Natural killer cell (primary cell): Measurements from ENCODE around the gene ZNF337. TPM values are rescaled to one million over a fixed set of nuclear protein-coding genes. Genes with fewer than 3 reads are reported as not detected.

Experiments used
- ATAC-seq, 3 donors: fragments of 150-1000 bp in 2 of 3; fragments of 200-7000 bp in 1 of 3; cut with Tn5 transposase; 1 replicate in 1 of 3; 2 replicates in 2 of 3; pipeline ENCODE4 v1.10.0; 2021; ENCODE audit warnings: mild to moderate bottlenecking in 2 of 3, moderate library complexity in 2 of 3
- DNase-seq, 2 donors: peaks; one replicate each; pipeline versions ENCODE4 v3.0.0 to v3.0.0-alpha.2; 2013 to 2021; ENCODE audit warnings: mixed read lengths in 1 of 2
- H3K27ac ChIP-seq: one replicate; pipeline ENCODE4 v1.5.1; 2013; ENCODE audit warnings: mild to moderate bottlenecking, low read length
- H3K27me3 ChIP-seq: one replicate; pipeline ENCODE4 v1.6.1; 2013; ENCODE audit warnings: low read length; ENCODE audit not compliant: control insufficient read depth, insufficient read depth
- H3K36me3 ChIP-seq: one replicate; pipeline ENCODE4 v1.6.1; 2013; ENCODE audit warnings: low read length; ENCODE audit not compliant: control insufficient read depth, insufficient read depth
- H3K4me1 ChIP-seq: one replicate; pipeline ENCODE4 v1.6.1; 2013; ENCODE audit warnings: low read length; ENCODE audit not compliant: control insufficient read depth, insufficient read depth
- H3K4me3 ChIP-seq: one replicate; pipeline ENCODE4 v1.5.1; 2013; ENCODE audit warnings: low read length
- H3K9me3 ChIP-seq: one replicate; pipeline ENCODE4 v1.6.1; 2013; ENCODE audit warnings: low read length; ENCODE audit not compliant: control insufficient read depth, insufficient read depth
- H3K27ac Mint-ChIP-seq, 2 donors: one replicate each; pipeline ENCODE4 v1.8.0; 2022; ENCODE audit warnings: mild to moderate bottlenecking in 2 of 2, mixed read lengths in 2 of 2, moderate library complexity in 1 of 2
- H3K27me3 Mint-ChIP-seq, 2 donors: one replicate each; pipeline ENCODE4 v1.8.0; 2022; ENCODE audit warnings: low read depth in 2 of 2, mixed read lengths in 2 of 2
- H3K36me3 Mint-ChIP-seq: one replicate; pipeline ENCODE4 v1.8.0; 2022; ENCODE audit warnings: mixed read lengths
- H3K4me1 Mint-ChIP-seq, 2 donors: one replicate each; pipeline ENCODE4 v1.8.0; 2022; ENCODE audit warnings: mixed read lengths in 2 of 2
- H3K4me3 Mint-ChIP-seq: one replicate; pipeline ENCODE4 v1.8.0; 2022; ENCODE audit warnings: mild to moderate bottlenecking, moderate library complexity, mixed read lengths
- H3K9me3 Mint-ChIP-seq, 2 donors: one replicate each; pipeline ENCODE4 v1.8.0; 2022; ENCODE audit warnings: mixed read lengths in 2 of 2
- CTCF ChIP-seq: fragments of 200-600 bp; IDR thresholded peaks from one replicate; pipeline ENCODE4 v1.8.0; 2022; ENCODE audit warnings: antibody characterized with exemption
- WGBS: methylation state at CpG from one replicate; pipeline ENCODE4 v1.1.7; 2013; ENCODE audit warnings: missing lambda C conversion rate; ENCODE audit not compliant: insufficient coverage; 5-methylcytosine and 5-hydroxymethylcytosine counted together
- intact Hi-C: fragments of 100-400 bp; cut with micrococcal nuclease; formaldehyde crosslinking; loops from one replicate; pipeline ENCODE4 v1.14.2; 2022
- total RNA-seq, 4 donors: library from RNA; stranded (reverse); fragments of 120-200 nt in 1 of 4; gene quantifications; one replicate each; pipeline versions ENCODE4 v1.2.3 to v1.2.4, GENCODE V29; 2013 to 2022

Gene ZNF337
- total RNA-seq, 3 donors from 2014 or later (not counting 1 experiment from before 2014, with no cell fraction given), result 17.6 to 25.3 (median 18.0) TPM

DNA sequence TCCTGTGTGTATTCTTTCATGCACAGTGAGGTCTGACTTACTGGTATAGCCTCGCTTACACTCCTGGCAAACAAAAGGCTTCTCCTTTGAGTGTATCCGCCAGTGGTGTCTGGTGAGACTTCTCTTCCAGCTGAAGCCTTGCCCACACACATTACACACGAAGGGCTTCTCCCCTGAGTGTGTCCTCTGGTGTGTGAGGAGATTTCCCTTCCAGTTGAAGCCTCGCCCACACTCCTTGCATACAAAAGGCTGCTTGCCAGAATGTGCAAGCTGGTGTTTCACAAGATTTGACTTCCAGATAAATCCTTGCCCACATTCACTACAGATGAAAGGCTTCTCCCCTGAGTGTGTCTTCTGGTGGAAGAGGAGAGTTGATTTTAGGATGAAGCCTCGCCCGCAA is 21.5 kb downstream of the ZNF337 start:
- no peak for TF ChIP-seq CTCF
- ATAC-seq (no peak), DNase-seq (no peak)
- no peak overlapping the region for H3K4me3 Mint-ChIP-seq
- WGBS, result 100% methylated on average over 5 of the region's 6 CpGs
- H3K36me3 ChIP-seq, result peaks cover 44% of the 10 kb centered on the region
- H3K4me1 Mint-ChIP-seq, result peaks cover 0 to 11% of the 10 kb centered on the region in 2 donors
- no peaks in the 10 kb centered on the region for H3K27me3 ChIP-seq
- no peaks in the 10 kb centered on the region for H3K4me1 ChIP-seq
- no peaks in the 10 kb centered on the region for H3K9me3 ChIP-seq
- H3K4me3 ChIP-seq, result no peak overlapping the region
- intact Hi-C loops, result no loop called here
- peaks cover 30% of the 10 kb centered on the region for H3K36me3 Mint-ChIP-seq
- no peaks in the 10 kb centered on the region for H3K9me3 Mint-ChIP-seq
- no peaks in the 10 kb centered on the region for H3K27me3 Mint-ChIP-seq
- no peak overlapping the region for H3K27ac ChIP-seq
- H3K27ac Mint-ChIP-seq, result no peak overlapping the region

- Histone ChIP-seq H3K4me3 (no peak overlapping the region), H3K27me3 (no peaks in the 10 kb centered on the region), H3K36me3 (peaks cover 32% of the 10 kb centered on the region), H3K4me1 (no peaks in the 10 kb centered on the region), H3K9me3 (no peaks in the 10 kb centered on the region), H3K27ac (no peak overlapping the region)
- Mint-ChIP-seq H3K27ac (no peak overlapping the region), H3K27me3 (no peaks in the 10 kb centered on the region), H3K36me3 (peaks cover 30% of the 10 kb centered on the region), H3K9me3 (no peaks in the 10 kb centered on the region), H3K4me1 (peaks cover 0 to 5% of the 10 kb centered on the region in 2 donors), H3K4me3 (no peak overlapping the region)
- 88% methylated on average over 3 of the region's 4 CpGs for WGBS
- no peak for DNase-seq
- intact Hi-C loops, result no loop called here
- no peak for ATAC-seq
- TF ChIP-seq CTCF, result no peak
Observed at GRCh38 chr20:25672659-25673235, 23.9 kb downstream of the ZNF337 start.

GRCh38 chr20:25669826-25670422 is 26.7 kb downstream of the ZNF337 start:
- TF ChIP-seq CTCF, result no peak
- Histone ChIP-seq H3K27me3 (no peaks in the 10 kb centered on the region), H3K27ac (no peak overlapping the region), H3K36me3 (peaks cover 11% of the 10 kb centered on the region), H3K4me3 (no peak overlapping the region), H3K9me3 (no peaks in the 10 kb centered on the region), H3K4me1 (no peaks in the 10 kb centered on the region)
- intact Hi-C loops, result no loop called here
- H3K4me1 Mint-ChIP-seq, result peaks cover 0 to 5% of the 10 kb centered on the region in 2 donors
- no peak overlapping the region for H3K27ac Mint-ChIP-seq
- H3K36me3 Mint-ChIP-seq, result peaks cover 6% of the 10 kb centered on the region
- ATAC-seq, result no peak
- WGBS, result 92% methylated on average over 5 of the region's 7 CpGs
- no peak overlapping the region for H3K4me3 Mint-ChIP-seq
- DNase-seq, result no peak
- H3K27me3 Mint-ChIP-seq, result no peaks in the 10 kb centered on the region
- H3K9me3 Mint-ChIP-seq, result no peaks in the 10 kb centered on the region

- Mint-ChIP-seq H3K4me1 (peaks cover 0 to 5% of the 10 kb centered on the region in 2 donors), H3K9me3 (no peaks in the 10 kb centered on the region), H3K27ac (no peak overlapping the region), H3K36me3 (no peaks in the 10 kb centered on the region), H3K4me3 (no peak overlapping the region), H3K27me3 (no peaks in the 10 kb centered on the region)
- Histone ChIP-seq H3K9me3 (no peaks in the 10 kb centered on the region), H3K36me3 (peaks cover 3% of the 10 kb centered on the region), H3K4me3 (no peak overlapping the region), H3K4me1 (no peaks in the 10 kb centered on the region), H3K27me3 (no peaks in the 10 kb centered on the region), H3K27ac (no peak overlapping the region)
- intact Hi-C loops, result no loop called here
- 97% methylated on average over 4 of the region's 4 CpGs for WGBS
- TF ChIP-seq CTCF, result no peak
- ATAC-seq (no peak), DNase-seq (no peak)
Observed at GRCh38 chr20:25668446-25668845, 28.2 kb downstream of the ZNF337 start.
